Cardiac muscle cell (in vitro differentiated cells and primary cell): Measurements from ENCODE around the gene LIN7B. TPM values are rescaled to one million over a fixed set of nuclear protein-coding genes. Genes with fewer than 3 reads are reported as not detected.
"Not testable (repeated sequence)": the region's sequence is repeated elsewhere in the genome, so short reads cannot be mapped to it uniquely, and the experiment has no call there.

Source experiments
- DNase-seq, 2 donors: peaks; one replicate each; pipeline versions ENCODE4 v3.0.0 to v3.0.0-alpha.2; 2010 to 2017; ENCODE audit warnings: low read depth in 1 of 2, low spot score in 1 of 2
- H3K27ac ChIP-seq: fragments of 200-600 bp; sonication (generic); 2 replicates; pipeline ENCODE4 v1.5.1; 2016
- H3K27me3 ChIP-seq: fragments of 200-600 bp; sonication (generic); 2 replicates; pipeline ENCODE4 v1.6.0; 2016; ENCODE audit warnings: control low read depth
- H3K36me3 ChIP-seq: fragments of 200-600 bp; sonication (generic); 2 replicates; pipeline ENCODE4 v1.5.1; 2016; ENCODE audit warnings: control low read depth
- H3K4me1 ChIP-seq: fragments of 200-600 bp; sonication (generic); 2 replicates; pipeline ENCODE4 v1.8.1; 2017; ENCODE audit warnings: low read depth, mild to moderate bottlenecking, mixed run types
- H3K4me3 ChIP-seq: fragments of 200-600 bp; sonication (generic); 2 replicates; pipeline ENCODE4 v1.5.1; 2016; ENCODE audit warnings: mild to moderate bottlenecking
- H3K9me3 ChIP-seq: fragments of 200-600 bp; sonication (generic); 2 replicates; pipeline ENCODE4 v1.5.1; 2017; ENCODE audit warnings: low read depth, mild to moderate bottlenecking, control low read depth
- CTCF ChIP-seq: IDR thresholded peaks from 2 replicates; pipeline ENCODE4 v1.5.1; 2012; ENCODE audit warnings: low read depth, mild to moderate bottlenecking, low read length
- polyA plus RNA-seq: library from polyadenylated mRNA; unstranded; fragments of >200 nt; fragmentation: Nextera tagmentation; extraction: Ambion mirVana; gene quantifications from 2 replicates; pipeline ENCODE4 v1.2.1, GENCODE V29; 2016
- total RNA-seq: library from RNA; depleted of rRNA; stranded (reverse); fragments of >200 nt; gene quantifications from 2 replicates; pipeline ENCODE4 v1.2.3, GENCODE V29; 2016

The LIN7B gene
- total and polyA plus RNA-seq, 2 experiments from 2014 or later = 20.0 to 37.8 TPM

DNA sequence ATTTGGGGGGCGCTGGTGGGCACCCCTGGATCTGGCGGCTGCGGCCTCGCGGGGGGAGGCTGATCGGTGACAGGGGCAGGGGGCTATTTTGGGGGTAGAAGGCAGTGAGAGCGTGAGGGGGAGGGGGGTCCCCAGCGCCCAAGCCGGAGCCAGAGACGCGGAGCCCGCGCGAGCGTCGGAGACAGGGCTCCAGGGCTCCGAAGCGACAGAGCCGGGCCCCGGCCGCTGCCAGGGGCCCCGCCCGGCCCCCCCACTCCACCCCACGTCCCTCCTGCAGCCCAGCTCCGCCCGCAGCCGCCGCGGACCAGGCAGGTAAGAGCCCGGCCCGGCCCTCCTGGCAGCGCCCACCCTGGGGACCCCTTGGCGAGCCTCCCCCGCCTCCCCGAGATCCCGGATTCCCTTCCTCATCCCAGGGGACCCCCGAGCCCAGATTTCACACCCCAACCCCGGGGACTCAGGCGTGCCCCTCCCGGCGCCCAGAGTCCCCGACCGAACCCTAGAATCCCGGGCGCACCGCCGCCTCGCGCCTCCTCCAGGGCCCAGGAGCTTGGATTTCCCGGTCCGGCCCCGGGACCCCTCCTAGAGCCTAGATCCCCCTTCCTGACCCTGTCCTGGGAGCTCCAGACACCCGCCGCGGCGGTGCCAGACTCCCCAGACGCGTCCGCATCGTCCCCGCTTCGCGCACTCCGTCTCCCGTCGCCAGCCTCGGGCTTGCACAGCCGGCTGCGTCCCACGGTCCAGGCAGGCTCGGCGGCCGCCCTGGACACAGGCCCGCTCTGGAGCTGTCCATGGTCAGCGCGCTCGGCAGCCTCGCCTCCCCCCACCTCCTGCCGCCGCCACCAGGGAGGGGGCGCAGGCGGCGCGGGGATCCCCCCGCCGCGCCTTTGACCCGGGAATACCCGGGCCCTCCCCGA is 5.5 kb downstream of the LIN7B start, which contains the start of gene PPFIA3:
Gene PPFIA3, plus strand, starts transcription at position 134 of the 914 bp plus-strand sequence. CDS start 8,330 bp downstream, outside the sequence.
- Histone ChIP-seq H3K4me3 (peak within 1 kb of the TSS; percentile 66), H3K27me3 (peaks cover 15% of the 10 kb centered on the region), H3K27ac (peak within 1 kb of the TSS; percentile 94), H3K4me1 (peaks cover 11% of the 10 kb centered on the region), H3K36me3 (no peaks in the 10 kb centered on the region), H3K9me3 (no peaks in the 10 kb centered on the region)
- peak; percentile 73 to 91 for DNase-seq
- TF ChIP-seq CTCF = no peak

DNA sequence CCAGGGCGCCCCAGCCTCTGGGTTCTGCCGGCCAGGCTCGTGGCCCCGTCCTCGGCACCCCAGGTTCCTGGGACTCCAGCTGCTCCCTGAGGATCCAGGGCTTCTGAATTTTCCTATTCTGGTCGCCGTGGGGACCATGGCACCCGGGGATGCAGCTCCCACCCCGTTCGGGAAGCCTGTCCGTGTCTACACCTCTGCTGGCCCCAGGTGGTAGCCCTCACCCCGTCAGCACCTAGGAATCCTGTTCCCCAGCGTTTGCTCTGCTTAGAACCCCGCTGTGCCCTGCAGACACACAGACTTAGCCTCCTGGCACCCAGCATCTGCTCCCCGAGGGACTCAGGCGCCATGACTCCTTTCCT is 6.1 kb downstream of the LIN7B start:
- no peak for TF ChIP-seq CTCF

GRCh38 chr19:49120868-49121267 is 6.7 kb downstream of the LIN7B start:
- no peak overlapping the region for H3K27ac ChIP-seq
- H3K4me1 ChIP-seq = peaks cover 7% of the 10 kb centered on the region
- H3K4me3 ChIP-seq = no peak overlapping the region
- H3K27me3 ChIP-seq = peaks cover 15% of the 10 kb centered on the region
- H3K9me3 ChIP-seq = no peaks in the 10 kb centered on the region
- DNase-seq = no peak
- no peaks in the 10 kb centered on the region for H3K36me3 ChIP-seq
- no peak for TF ChIP-seq CTCF

More for the DNA sequence above, 6.1 kb downstream of the LIN7B start:
- peaks cover 9% of the 10 kb centered on the region for H3K4me1 ChIP-seq
- H3K27ac ChIP-seq = no peak overlapping the region
- no peaks in the 10 kb centered on the region for H3K9me3 ChIP-seq
- no peak overlapping the region for H3K4me3 ChIP-seq
- no peak for DNase-seq
- H3K36me3 ChIP-seq = no peaks in the 10 kb centered on the region
- H3K27me3 ChIP-seq = peaks cover 15% of the 10 kb centered on the region

GRCh38 chr19:49121841-49122240 is 7.7 kb downstream of the LIN7B start:
- H3K27me3 ChIP-seq = peaks cover 15% of the 10 kb centered on the region
- not testable (repeated sequence) for H3K27ac ChIP-seq, H3K36me3 ChIP-seq, H3K4me1 ChIP-seq, H3K4me3 ChIP-seq, H3K9me3 ChIP-seq
- peak in 1 of 2 donors; percentile 33 for DNase-seq

GRCh38 chr19:49123285-49123684 is 9.1 kb downstream of the LIN7B start:
- H3K4me1 ChIP-seq, DNase-seq, H3K9me3 ChIP-seq, H3K36me3 ChIP-seq, H3K27ac ChIP-seq, H3K4me3 ChIP-seq: not testable (repeated sequence)
- peaks cover 15% of the 10 kb centered on the region for H3K27me3 ChIP-seq

- Histone ChIP-seq H3K4me3 (no peak overlapping the region), H3K27me3 (peaks cover 13% of the 10 kb centered on the region), H3K4me1 (peaks cover 6% of the 10 kb centered on the region), H3K36me3 (no peaks in the 10 kb centered on the region), H3K27ac (no peak overlapping the region), H3K9me3 (no peaks in the 10 kb centered on the region)
- DNase-seq = no peak
- TF ChIP-seq CTCF = no peak
Measured at GRCh38 chr19:49125025-49125731, 11.0 kb downstream of the LIN7B start.
